GM12891 (cell line): ENCODE measurements around the gene PSMG3.

Experiments used
- POLR2A ChIP-seq: IDR thresholded peaks from 2 replicates; pipeline ENCODE4 v1.6.1; 2011; ENCODE audit warnings: low read depth, low read length, control low read depth
- SPI1 ChIP-seq: IDR thresholded peaks from 2 replicates; pipeline ENCODE4 v1.6.1; 2011; ENCODE audit warnings: low read depth, low read length, control low read depth
- TAF1 ChIP-seq: IDR thresholded peaks from 2 replicates; pipeline ENCODE4 v1.6.1; 2011; ENCODE audit warnings: low read depth, low read length, control low read depth

DNA sequence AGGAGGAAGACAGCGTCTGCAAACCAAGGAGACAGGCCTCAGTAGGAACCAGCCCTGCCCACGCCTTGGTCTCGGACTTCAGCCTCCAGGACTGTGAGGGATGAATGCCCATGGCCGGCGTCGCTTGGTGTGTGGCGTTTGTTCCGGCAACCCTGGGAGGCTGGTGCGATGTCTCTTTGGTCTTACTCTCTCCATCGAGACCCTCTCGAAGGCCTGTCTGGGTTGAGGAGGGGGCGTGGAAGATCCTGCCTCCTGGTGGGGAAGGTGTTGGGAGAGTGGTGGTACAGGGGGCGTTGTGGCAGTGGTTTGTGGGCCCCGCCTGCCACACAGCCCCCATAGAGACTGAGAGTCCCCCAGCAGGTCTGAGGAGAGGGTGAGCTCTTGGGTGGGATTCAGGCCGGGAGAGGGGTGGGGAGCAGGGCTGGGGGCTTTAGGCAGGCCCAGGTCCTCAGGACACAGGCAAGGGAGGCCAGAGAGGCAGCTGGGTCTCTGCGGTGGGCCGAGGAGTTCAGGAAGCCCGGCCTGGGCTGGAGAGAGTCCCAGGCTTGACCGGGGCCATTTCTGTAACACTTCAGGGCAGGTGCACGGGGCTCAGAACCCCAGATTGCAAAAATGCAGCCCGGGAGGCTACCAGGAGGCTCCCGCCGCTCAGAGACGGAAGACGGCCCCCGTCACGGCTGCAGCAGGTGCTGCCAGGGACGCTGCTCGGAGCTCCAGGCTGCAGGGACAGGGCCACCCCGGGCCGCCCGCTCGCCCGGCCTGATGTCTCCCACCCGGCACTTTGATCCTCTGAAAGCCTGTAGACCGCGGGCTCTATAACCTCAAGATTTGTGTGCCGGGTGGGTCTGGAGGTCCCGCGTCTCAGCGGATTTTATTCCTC is 33.8 kb upstream of the PSMG3 start:
- TF ChIP-seq POLR2A (no peak), TAF1 (no peak), SPI1 (no peak)
